ENCODE measurements around the gene SEMA4G. TPM values are rescaled to one million over a fixed set of nuclear protein-coding genes. Genes with fewer than 3 reads are reported as not detected.

SEMA4G gene
- total and polyA plus RNA-seq, 7 experiments from 2014 or later = 0.24 to 1.7 (median 0.88) TPM

DNA sequence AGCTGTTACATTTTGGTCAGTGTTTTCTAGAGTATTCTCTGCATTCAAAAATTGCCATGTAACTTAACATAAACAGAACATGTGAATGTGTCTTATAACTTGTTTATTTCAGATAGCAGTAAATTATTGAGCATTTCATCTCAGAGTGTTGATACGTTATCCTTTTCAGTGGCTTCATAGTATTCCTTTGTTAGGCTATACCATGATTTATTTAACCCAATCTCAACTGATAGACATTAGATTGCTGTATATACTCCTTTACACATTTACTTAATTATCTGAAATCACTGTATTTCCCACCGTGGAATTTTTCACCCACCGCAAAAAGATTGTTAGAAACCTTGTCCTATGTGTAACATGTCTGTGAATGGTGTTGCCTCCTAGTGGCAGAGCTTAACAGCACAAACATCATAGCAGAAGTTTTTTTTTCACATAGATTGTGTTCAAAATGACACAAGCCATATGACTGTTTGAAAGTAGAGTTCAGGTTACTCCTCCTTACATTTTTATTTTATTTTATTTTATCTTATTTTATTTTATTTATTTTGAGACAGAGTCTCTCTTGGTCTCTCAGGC is 35.1 kb upstream of the SEMA4G start:
- peaks cover 9 to 34% (median 27%) of the 10 kb centered on the region in 5 donors for H3K36me3 Mint-ChIP-seq
- intact Hi-C loops (cut with micrococcal nuclease) = no loop called here

DNA sequence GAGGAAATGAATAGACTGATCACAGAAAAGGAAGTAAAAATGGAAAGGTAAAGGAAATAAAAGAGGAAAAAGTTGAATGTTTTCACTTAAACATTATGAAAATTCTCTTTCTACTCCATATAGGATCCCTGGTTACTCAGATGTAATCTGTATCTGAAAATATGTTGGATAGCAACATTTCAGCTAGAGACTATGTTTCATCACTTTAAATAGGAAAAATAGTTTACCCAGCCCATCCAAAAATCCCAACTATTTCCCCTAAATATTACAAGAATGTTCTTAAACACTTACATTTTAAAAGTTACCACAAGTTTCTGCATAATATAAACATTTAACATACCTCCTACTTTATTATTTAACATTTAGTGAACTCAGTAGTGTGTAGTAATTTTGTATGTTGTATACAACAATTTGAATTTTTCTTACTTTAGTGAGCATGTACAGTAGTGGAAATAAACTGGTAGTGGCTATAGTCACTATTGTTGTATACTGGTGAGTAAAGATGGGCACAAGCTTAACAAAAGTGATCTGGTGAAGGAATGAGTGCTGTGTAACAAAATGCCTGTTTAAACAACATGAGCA is 29.4 kb upstream of the SEMA4G start:
- intact Hi-C loops (cut with micrococcal nuclease) = no loop called here
- H3K36me3 Mint-ChIP-seq = peaks cover 3 to 24% (median 24%) of the 10 kb centered on the region in 5 donors
- POLR2A ChIA-PET = interaction anchor here (0.6 kb wide), 1 partner anchor 14 kb away, joined by 3 read pairs; no protein-coding TSS in a partner anchor
- no peak overlapping the region for H3K27ac ChIP-seq (ENCODE audit: low read depth, low read length)
- no peak overlapping the region for H3K27ac Mint-ChIP-seq
- no peaks in the 10 kb centered on the region for H3K9me3 Mint-ChIP-seq
- H3K4me1 Mint-ChIP-seq = peaks cover 4 to 34% (median 20%) of the 10 kb centered on the region in 7 donors
- no peak overlapping the region for H3K4me3 ChIP-seq (ENCODE audit: low read length)
- no peak overlapping the region for H3K4me3 Mint-ChIP-seq
- H3K4me1 ChIP-seq (ENCODE audit: control insufficient read depth in 2 of 2, insufficient read depth in 2 of 2, low read length in 2 of 2) = no peaks in the 10 kb centered on the region
- H3K9me3 ChIP-seq (ENCODE audit: control insufficient read depth in 2 of 3, low read length in 3 of 3) = no peaks in the 10 kb centered on the region
- CTCF ChIA-PET = no interaction called here
- no peaks in the 10 kb centered on the region for H3K27me3 Mint-ChIP-seq
- DNase-seq (no peak), ATAC-seq (no peak)
- no peaks in the 10 kb centered on the region for H3K27me3 ChIP-seq (ENCODE audit: control insufficient read depth in 2 of 2, insufficient read depth in 2 of 2, low read length in 2 of 2)
- peaks cover 9 to 25% (median 11%) of the 10 kb centered on the region in 3 experiments for H3K36me3 ChIP-seq (ENCODE audit: control insufficient read depth in 2 of 3, insufficient read depth in 3 of 3, low read length in 3 of 3)

More for the DNA sequence above, 35.1 kb upstream of the SEMA4G start:
- no peak overlapping the region for H3K27ac Mint-ChIP-seq
- H3K4me3 Mint-ChIP-seq = no peak overlapping the region
- no peaks in the 10 kb centered on the region for H3K4me1 ChIP-seq (ENCODE audit: control insufficient read depth in 2 of 2, insufficient read depth in 2 of 2, low read length in 2 of 2)
- DNase-seq (peak in 2 of 9 donors; percentile 4 to 10), ATAC-seq (no peak)
- ChIA-PET POLR2A (interaction anchor here (1.1 kb wide), 1 partner anchor 22 kb away, joined by 3 read pairs; no protein-coding TSS in a partner anchor), CTCF (interaction anchor here (0.6 to 0.7 kb wide), 2 partner anchors 57 to 1413 kb away, joined by 3 read pairs; no protein-coding TSS in a partner anchor)
- no peaks in the 10 kb centered on the region for H3K27me3 Mint-ChIP-seq
- H3K4me1 Mint-ChIP-seq = peaks cover 0 to 6% (median 0%) of the 10 kb centered on the region in 7 donors
- H3K9me3 ChIP-seq (ENCODE audit: control insufficient read depth in 2 of 3, low read length in 3 of 3) = no peaks in the 10 kb centered on the region
- H3K36me3 ChIP-seq (ENCODE audit: control insufficient read depth in 2 of 3, insufficient read depth in 3 of 3, low read length in 3 of 3) = peaks cover 12 to 45% (median 30%) of the 10 kb centered on the region in 3 experiments
- no peaks in the 10 kb centered on the region for H3K27me3 ChIP-seq (ENCODE audit: control insufficient read depth in 2 of 2, insufficient read depth in 2 of 2, low read length in 2 of 2)
- H3K9me3 Mint-ChIP-seq = no peaks in the 10 kb centered on the region
- H3K27ac ChIP-seq (ENCODE audit: low read depth, low read length) = no peak overlapping the region
- no peak overlapping the region for H3K4me3 ChIP-seq (ENCODE audit: low read length)

DNA sequence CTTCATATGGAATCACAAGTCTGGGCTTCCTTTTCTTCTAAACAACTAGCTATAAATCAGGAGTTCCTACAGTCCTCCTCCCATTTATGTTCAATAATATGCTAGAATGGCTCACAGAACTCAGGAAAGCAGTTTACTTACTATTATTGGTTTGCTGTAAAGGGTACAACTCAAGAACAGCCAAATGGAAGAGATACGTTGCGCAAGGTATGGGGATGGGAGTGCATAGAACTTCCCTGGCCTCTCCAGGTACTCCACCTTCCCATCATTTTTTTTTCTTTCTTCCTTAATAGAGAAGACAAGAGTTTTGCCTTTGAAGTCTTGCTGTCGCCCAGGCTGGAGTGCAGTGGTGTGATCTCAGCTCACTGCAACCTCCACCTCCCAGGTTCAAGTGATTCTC is 27.1 kb upstream of the SEMA4G start:
- Histone ChIP-seq H3K27ac (ENCODE audit: low read depth, low read length) (no peak overlapping the region), H3K4me1 (ENCODE audit: control insufficient read depth in 2 of 2, insufficient read depth in 2 of 2, low read length in 2 of 2) (no peaks in the 10 kb centered on the region), H3K9me3 (ENCODE audit: control insufficient read depth in 2 of 3, low read length in 3 of 3) (no peaks in the 10 kb centered on the region), H3K4me3 (ENCODE audit: low read length) (no peak overlapping the region), H3K36me3 (ENCODE audit: control insufficient read depth in 2 of 3, insufficient read depth in 3 of 3, low read length in 3 of 3) (peaks cover 9 to 38% (median 11%) of the 10 kb centered on the region in 3 experiments), H3K27me3 (ENCODE audit: control insufficient read depth in 2 of 2, insufficient read depth in 2 of 2, low read length in 2 of 2) (no peaks in the 10 kb centered on the region)
- peaks cover 3 to 37% (median 24%) of the 10 kb centered on the region in 5 donors for H3K36me3 Mint-ChIP-seq
- CTCF ChIA-PET = no interaction called here
- no peaks in the 10 kb centered on the region for H3K9me3 Mint-ChIP-seq
- H3K27ac Mint-ChIP-seq = no peak overlapping the region
- peaks cover 4 to 34% (median 20%) of the 10 kb centered on the region in 7 donors for H3K4me1 Mint-ChIP-seq
- ATAC-seq (no peak), DNase-seq (no peak)
- intact Hi-C loops (cut with micrococcal nuclease) = no loop called here
- POLR2A ChIA-PET = no interaction called here
- no peaks in the 10 kb centered on the region for H3K27me3 Mint-ChIP-seq
- H3K4me3 Mint-ChIP-seq = no peak overlapping the region

DNA sequence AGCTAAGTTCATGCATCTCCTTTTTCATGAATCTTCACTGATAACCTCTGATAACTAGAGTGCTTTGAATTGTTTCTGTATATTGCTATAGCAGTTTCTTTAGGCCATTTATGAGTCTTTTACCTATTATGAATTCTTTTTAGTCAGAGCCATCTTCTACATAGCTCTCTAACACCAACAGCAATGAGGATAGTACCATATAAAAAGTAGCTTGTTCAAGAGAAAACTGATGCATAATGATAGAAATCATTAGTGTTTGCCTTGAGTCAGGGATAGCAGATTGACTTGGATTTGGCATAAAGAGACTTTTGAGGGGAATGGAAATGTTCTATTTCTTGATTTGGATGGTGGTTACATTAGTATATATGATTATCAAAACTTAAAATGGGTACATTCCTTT is 25.8 kb upstream of the SEMA4G start:
- Mint-ChIP-seq H3K27me3 (no peaks in the 10 kb centered on the region), H3K9me3 (no peaks in the 10 kb centered on the region), H3K36me3 (peaks cover 3 to 39% (median 24%) of the 10 kb centered on the region in 5 donors), H3K27ac (peak overlapping the region in 6 of 9 donors; percentile 16 to 81 (median 72)), H3K4me1 (peaks cover 4 to 34% (median 20%) of the 10 kb centered on the region in 7 donors), H3K4me3 (peak overlapping the region in 8 of 10 donors; percentile 2 to 80 (median 68))
- Histone ChIP-seq H3K27ac (ENCODE audit: low read depth, low read length) (no peak overlapping the region), H3K27me3 (ENCODE audit: control insufficient read depth in 2 of 2, insufficient read depth in 2 of 2, low read length in 2 of 2) (no peaks in the 10 kb centered on the region), H3K9me3 (ENCODE audit: control insufficient read depth in 2 of 3, low read length in 3 of 3) (no peaks in the 10 kb centered on the region), H3K36me3 (ENCODE audit: control insufficient read depth in 2 of 3, insufficient read depth in 3 of 3, low read length in 3 of 3) (peaks cover 6 to 41% (median 14%) of the 10 kb centered on the region in 3 experiments), H3K4me1 (ENCODE audit: control insufficient read depth in 2 of 2, insufficient read depth in 2 of 2, low read length in 2 of 2) (no peaks in the 10 kb centered on the region), H3K4me3 (ENCODE audit: low read length) (no peak overlapping the region)
- no peak for DNase-seq
- POLR2A ChIA-PET = interaction anchor here (0.7 to 1.4 kb wide), 2 partner anchors 17 to 53 kb away, joined by 5 read pairs; no protein-coding TSS in a partner anchor
- intact Hi-C loops (cut with micrococcal nuclease) = no loop called here
- CTCF ChIA-PET = interaction anchor here (1.0 kb wide), 1 partner anchor 197 kb away, joined by 3 read pairs; no protein-coding TSS in a partner anchor
- no peak for ATAC-seq

- CTCF ChIA-PET = interaction anchor here (0.6 kb wide), 1 partner anchor 29 kb away, joined by 3 read pairs; no protein-coding TSS in a partner anchor
- H3K27me3 Mint-ChIP-seq = no peaks in the 10 kb centered on the region
- ATAC-seq = no peak
Observed at GRCh38 chr10:100945754-100946153, 23.6 kb upstream of the SEMA4G start.

GRCh38 chr10:100948916-100949315 is 20.4 kb upstream of the SEMA4G start:
- peaks cover 0 to 6% (median 3%) of the 10 kb centered on the region in 7 donors for H3K4me1 Mint-ChIP-seq
- no peaks in the 10 kb centered on the region for H3K4me1 ChIP-seq (ENCODE audit: control insufficient read depth in 2 of 2, insufficient read depth in 2 of 2, low read length in 2 of 2)
- no peaks in the 10 kb centered on the region for H3K9me3 Mint-ChIP-seq
- CTCF ChIA-PET = no interaction called here
- H3K27me3 Mint-ChIP-seq = no peaks in the 10 kb centered on the region
- H3K27ac Mint-ChIP-seq = no peak overlapping the region
- no peak for DNase-seq
- intact Hi-C loops (cut with micrococcal nuclease) = no loop called here
- no peak overlapping the region for H3K4me3 Mint-ChIP-seq
- H3K36me3 ChIP-seq (ENCODE audit: control insufficient read depth in 2 of 3, insufficient read depth in 3 of 3, low read length in 3 of 3) = peaks cover 4 to 50% (median 19%) of the 10 kb centered on the region in 3 experiments
- H3K9me3 ChIP-seq (ENCODE audit: control insufficient read depth in 2 of 3, low read length in 3 of 3) = no peaks in the 10 kb centered on the region
- POLR2A ChIA-PET = interaction anchor here (0.8 kb wide), 1 partner anchor 18 kb away, joined by 3 read pairs; no protein-coding TSS in a partner anchor
- H3K36me3 Mint-ChIP-seq = peaks cover 0 to 38% (median 14%) of the 10 kb centered on the region in 5 donors
- H3K27me3 ChIP-seq (ENCODE audit: control insufficient read depth in 2 of 2, insufficient read depth in 2 of 2, low read length in 2 of 2) = no peaks in the 10 kb centered on the region
- no peak overlapping the region for H3K27ac ChIP-seq (ENCODE audit: low read depth, low read length)
- H3K4me3 ChIP-seq (ENCODE audit: low read length) = no peak overlapping the region
- ATAC-seq = no peak

More at GRCh38 chr10:100945754-100946153, 23.6 kb upstream of the SEMA4G start:
- POLR2A ChIA-PET = no interaction called here
- Histone ChIP-seq H3K9me3 (ENCODE audit: control insufficient read depth in 2 of 3, low read length in 3 of 3) (no peaks in the 10 kb centered on the region), H3K36me3 (ENCODE audit: control insufficient read depth in 2 of 3, insufficient read depth in 3 of 3, low read length in 3 of 3) (peaks cover 5 to 53% (median 19%) of the 10 kb centered on the region in 3 experiments), H3K4me1 (ENCODE audit: control insufficient read depth in 2 of 2, insufficient read depth in 2 of 2, low read length in 2 of 2) (no peaks in the 10 kb centered on the region), H3K27ac (ENCODE audit: low read depth, low read length) (no peak overlapping the region), H3K4me3 (ENCODE audit: low read length) (no peak overlapping the region), H3K27me3 (ENCODE audit: control insufficient read depth in 2 of 2, insufficient read depth in 2 of 2, low read length in 2 of 2) (no peaks in the 10 kb centered on the region)
- Mint-ChIP-seq H3K9me3 (no peaks in the 10 kb centered on the region), H3K4me3 (no peak overlapping the region), H3K27ac (no peak overlapping the region), H3K36me3 (peaks cover 3 to 43% (median 23%) of the 10 kb centered on the region in 5 donors), H3K4me1 (peaks cover 4 to 30% (median 20%) of the 10 kb centered on the region in 7 donors)
- intact Hi-C loops (cut with micrococcal nuclease) = no loop called here
- DNase-seq = no peak

Measured in naive thymus-derived CD4-positive, alpha-beta T cell (primary cell).